H1 (cell line): ENCODE results near the gene WSCD2. TPM values are rescaled to one million over a fixed set of nuclear protein-coding genes. Genes with fewer than 3 reads are reported as not detected.

Experiments used
- CTCF ChIA-PET: fragments of 300-600 bp; sonication (Branson Sonifier 250); formaldehyde crosslinking; loops from one replicate; lab custom pipeline; 2021; ENCODE audit not compliant: partially characterized antibody; lab: Charles Lee
- POLR2A ChIA-PET: fragments of 300-600 bp; sonication (Branson Sonifier 250); formaldehyde crosslinking; loops from one replicate; lab custom pipeline; 2021; ENCODE audit warnings: inconsistent platforms; ENCODE audit not compliant: partially characterized antibody; lab: Charles Lee
- DNase-seq, 2 experiments: peaks; one replicate each; pipeline versions ENCODE4 v3.0.0 to v3.0.0-alpha.2; 2010 to 2022; ENCODE audit warnings: low spot score in 2 of 2, low read depth in 1 of 2, mixed read lengths in 1 of 2
- FAIRE-seq: peaks from 2 replicates; lab custom pipeline; 2011; peaks lifted over from hg19 to GRCh38; lab: Jason Lieb, UNC
- H2AFZ ChIP-seq: 2 replicates; pipeline ENCODE4 v1.8.1; 2012; ENCODE audit warnings: low read length, inconsistent platforms
- H2AK5ac ChIP-seq: 2 replicates; pipeline ENCODE4 v1.6.1; 2013; ENCODE audit warnings: low read depth, low read length
- H2BK120ac ChIP-seq: replicated peaks from 2 replicates; pipeline ENCODE3; 2013; ENCODE audit warnings: low read depth, low read length, inconsistent platforms
- H2BK12ac ChIP-seq: 2 replicates; pipeline ENCODE4 v1.6.1; 2013; ENCODE audit warnings: low read depth, low read length
- H2BK15ac ChIP-seq: 2 replicates; pipeline ENCODE4 v1.6.1; 2013; ENCODE audit warnings: low read length
- H2BK20ac ChIP-seq: 2 replicates; pipeline ENCODE4 v1.6.1; 2013; ENCODE audit warnings: low read length
- H2BK5ac ChIP-seq: 2 replicates; pipeline ENCODE4 v1.6.1; 2013; ENCODE audit warnings: low read depth, low read length
- H3K14ac ChIP-seq: 2 replicates; pipeline ENCODE4 v1.6.1; 2013; ENCODE audit warnings: inconsistent platforms; ENCODE audit not compliant: insufficient read length
- H3K18ac ChIP-seq: 2 replicates; pipeline ENCODE4 v1.6.1; 2013; ENCODE audit warnings: low read length; ENCODE audit errors: extremely low read depth
- H3K23ac ChIP-seq: 2 replicates; pipeline ENCODE4 v1.6.1; 2013; ENCODE audit warnings: inconsistent platforms; ENCODE audit not compliant: insufficient read length
- H3K23me2 ChIP-seq: 2 replicates; pipeline ENCODE4 v1.6.1; 2013; ENCODE audit warnings: low read depth, low read length
- H3K27ac ChIP-seq: 2 replicates; pipeline ENCODE4 v1.6.1; 2011; ENCODE audit warnings: low read depth, low read length, inconsistent platforms
- H3K27me3 ChIP-seq, 4 experiments: replicated peaks in 1 of 4; 1 replicate in 1 of 4; 2 replicates in 3 of 4; pipeline versions ENCODE4 v1.6.1 to v1.8.1; 2011 to 2013; ENCODE audit warnings: low read length in 3 of 4, mild to moderate bottlenecking in 3 of 4, inconsistent platforms in 2 of 4, mixed read lengths in 2 of 4, moderate library complexity in 1 of 4; ENCODE audit not compliant: control insufficient read depth in 3 of 4, insufficient read depth in 3 of 4; ENCODE audit errors: extremely low read depth in 1 of 4
- H3K36me3 ChIP-seq, 4 experiments: 2 replicates each; pipeline versions ENCODE4 v1.6.1 to v1.8.1; 2011 to 2013; ENCODE audit warnings: mild to moderate bottlenecking in 4 of 4, low read length in 3 of 4, moderate library complexity in 2 of 4, control low read depth in 1 of 4, inconsistent platforms in 1 of 4; ENCODE audit not compliant: insufficient read depth in 4 of 4, control insufficient read depth in 2 of 4
- H3K4ac ChIP-seq: replicated peaks from 2 replicates; pipeline ENCODE3; 2013; ENCODE audit warnings: low read length, low read depth, mixed read lengths, inconsistent platforms; ENCODE audit not compliant: insufficient read length
- H3K4me1 ChIP-seq, 4 experiments: replicated peaks in 1 of 4; 1 replicate in 1 of 4; 2 replicates in 3 of 4; pipeline versions ENCODE4 v1.6.1 to v1.8.1; 2011 to 2013; ENCODE audit warnings: low read length in 3 of 4, inconsistent platforms in 2 of 4, mixed read lengths in 1 of 4; ENCODE audit not compliant: insufficient read depth in 4 of 4, control insufficient read depth in 3 of 4
- H3K4me2 ChIP-seq, 2 experiments: 2 replicates each; pipeline versions ENCODE4 v1.6.1 to v1.8.1; 2011 to 2013; ENCODE audit warnings: low read depth in 2 of 2, low read length in 2 of 2, control low read depth in 1 of 2, inconsistent platforms in 1 of 2, mild to moderate bottlenecking in 1 of 2; ENCODE audit not compliant: insufficient read depth in 1 of 2
- H3K4me3 ChIP-seq, 4 experiments: fragments of 200-600, 300-600 bp in 1 of 4; sonication (generic), shearing (Covaris generic), sonication (Bioruptor Twin) in 1 of 4; 2 replicates each; pipeline versions ENCODE4 v1.5.1 to v1.8.1; 2011 to 2016; ENCODE audit warnings: low read length in 4 of 4, low read depth in 3 of 4, control low read depth in 2 of 4, inconsistent platforms in 2 of 4, mild to moderate bottlenecking in 2 of 4, mixed read lengths in 1 of 4, moderate library complexity in 1 of 4; ENCODE audit not compliant: insufficient read depth in 2 of 4; ENCODE audit errors: extremely low read depth in 1 of 4
- H3K56ac ChIP-seq: replicated peaks from 2 replicates; pipeline ENCODE3; 2013; ENCODE audit warnings: low read depth, mild to moderate bottlenecking, mixed read lengths, low read length, inconsistent platforms; ENCODE audit not compliant: insufficient read length
- H3K79me1 ChIP-seq: 2 replicates; pipeline ENCODE4 v1.6.1; 2013; ENCODE audit warnings: low read depth, low read length, control low read depth
- H3K79me2 ChIP-seq, 2 experiments: 2 replicates each; pipeline versions ENCODE4 v1.6.1 to v1.8.1; 2012 to 2013; ENCODE audit warnings: low read length in 2 of 2, mild to moderate bottlenecking in 2 of 2, inconsistent platforms in 1 of 2; ENCODE audit not compliant: insufficient read depth in 2 of 2, control insufficient read depth in 1 of 2
- H3K9ac ChIP-seq, 4 experiments: replicated peaks in 1 of 4; 1 replicate in 1 of 4; 2 replicates in 3 of 4; pipeline versions ENCODE4 v1.6.1 to v1.8.1; 2011 to 2013; ENCODE audit warnings: low read depth in 3 of 4, low read length in 3 of 4, control low read depth in 2 of 4, mild to moderate bottlenecking in 2 of 4, moderate library complexity in 2 of 4, inconsistent platforms in 1 of 4; ENCODE audit errors: extremely low read depth in 1 of 4
- H3K9me3 ChIP-seq, 2 experiments: 2 replicates each; pipeline versions ENCODE4 v1.6.1 to v1.8.1; 2012 to 2013; ENCODE audit warnings: mild to moderate bottlenecking in 2 of 2, moderate library complexity in 2 of 2, control low read depth in 1 of 2, inconsistent platforms in 1 of 2, low read depth in 1 of 2, low read length in 1 of 2, mixed read lengths in 1 of 2; ENCODE audit not compliant: insufficient read depth in 2 of 2
- H4K20me1 ChIP-seq, 2 experiments: replicated peaks in 1 of 2; 2 replicates each; pipeline versions ENCODE3 to v1.8.1; 2011 to 2013; ENCODE audit warnings: inconsistent platforms in 2 of 2, low read length in 2 of 2, mild to moderate bottlenecking in 1 of 2; ENCODE audit not compliant: insufficient read depth in 2 of 2, control insufficient read depth in 1 of 2
- H4K5ac ChIP-seq: 2 replicates; pipeline ENCODE4 v1.6.1; 2013; ENCODE audit warnings: low read length, low read depth, mixed read lengths, inconsistent platforms; ENCODE audit not compliant: insufficient read length
- H4K8ac ChIP-seq: 2 replicates; pipeline ENCODE4 v1.8.0; 2013; ENCODE audit warnings: mild to moderate bottlenecking, moderate library complexity, low read length, inconsistent platforms; ENCODE audit not compliant: insufficient read depth; ENCODE audit errors: extremely low read depth
- H4K91ac ChIP-seq: replicated peaks from 2 replicates; pipeline ENCODE3; 2013; ENCODE audit warnings: low read length, mixed read lengths, inconsistent platforms; ENCODE audit not compliant: insufficient read length
- EP300 ChIP-seq, 2 experiments: IDR thresholded peaks; 1 replicate in 1 of 2; 2 replicates in 1 of 2; pipeline ENCODE4 v1.6.1; 2011 to 2012; ENCODE audit warnings: low read depth in 2 of 2, low read length in 2 of 2, mild to moderate bottlenecking in 2 of 2, borderline replicate concordance in 1 of 2, inconsistent platforms in 1 of 2, moderate library complexity in 1 of 2
- EZH2 ChIP-seq: fragments of 200-600 bp; sonication (generic); IDR thresholded peaks from 2 replicates; pipeline ENCODE4 v1.7.1; 2012; ENCODE audit warnings: low read depth, mild to moderate bottlenecking, moderate library complexity, low read length, inconsistent platforms; ENCODE audit not compliant: severe bottlenecking
- GABPA ChIP-seq: IDR thresholded peaks from 2 replicates; pipeline ENCODE4 v1.6.1; 2011; ENCODE audit warnings: mild to moderate bottlenecking, low read length, moderate library complexity, borderline replicate concordance; ENCODE audit not compliant: insufficient read depth
- NRF1 ChIP-seq: IDR thresholded peaks from 2 replicates; pipeline ENCODE4 v1.6.1; 2011; ENCODE audit warnings: mild to moderate bottlenecking, low read depth, low read length, improper control_type of control experiment
- PHF8 ChIP-seq: fragments of 200-600 bp; sonication (generic); conservative IDR thresholded peaks from 2 replicates; pipeline ENCODE4 v1.7.1; 2012; ENCODE audit warnings: low read depth, mild to moderate bottlenecking, inconsistent platforms, low read length, moderate library complexity
- POLR2A ChIP-seq, 2 experiments: IDR thresholded peaks; 1 replicate in 1 of 2; 2 replicates in 1 of 2; pipeline ENCODE4 v1.6.1; 2011; ENCODE audit warnings: low read depth in 2 of 2, low read length in 2 of 2, mild to moderate bottlenecking in 2 of 2; ENCODE audit errors: control extremely low read depth in 1 of 2
- RAD21 ChIP-seq, 2 experiments: IDR thresholded peaks in 1 of 2; conservative IDR thresholded peaks in 1 of 2; 2 replicates each; pipeline ENCODE4 v1.6.1; 2011; ENCODE audit warnings: low read depth in 2 of 2, low read length in 2 of 2, improper control_type of control experiment in 1 of 2, inconsistent platforms in 1 of 2, mild to moderate bottlenecking in 1 of 2, moderate library complexity in 1 of 2
- RBBP5 ChIP-seq: IDR thresholded peaks from 2 replicates; pipeline ENCODE4 v1.7.1; 2012; ENCODE audit warnings: low read depth, mild to moderate bottlenecking, inconsistent platforms, low read length, moderate library complexity, borderline replicate concordance
- RNF2 ChIP-seq: fragments of 200-900, 300-1000 bp; sonication (generic); IDR thresholded peaks from 2 replicates; pipeline ENCODE4 v1.7.1; 2016; ENCODE audit warnings: borderline replicate concordance, low read depth, mild to moderate bottlenecking, antibody characterized with exemption, low read length; ENCODE audit not compliant: poor library complexity, severe bottlenecking; ENCODE audit errors: missing control alignments
- RXRA ChIP-seq: IDR thresholded peaks from 2 replicates; pipeline ENCODE4 v1.6.1; 2011; ENCODE audit warnings: low read depth, mild to moderate bottlenecking, low read length, moderate library complexity; ENCODE audit not compliant: insufficient read depth
- SIX5 ChIP-seq: IDR thresholded peaks from 2 replicates; pipeline ENCODE4 v1.6.1; 2011; ENCODE audit warnings: mild to moderate bottlenecking, low read depth, low read length
- SP2 ChIP-seq: IDR thresholded peaks from 2 replicates; pipeline ENCODE4 v1.6.1; 2012; ENCODE audit warnings: mild to moderate bottlenecking, low read length, inconsistent platforms
- SP4 ChIP-seq: IDR thresholded peaks from 2 replicates; pipeline ENCODE4 v1.6.1; 2012; ENCODE audit warnings: low read length, inconsistent platforms
- TEAD4 ChIP-seq: IDR thresholded peaks from 2 replicates; pipeline ENCODE4 v1.6.1; 2012; ENCODE audit warnings: low read depth, low read length, inconsistent platforms, mixed read lengths
- WGBS, 2 experiments: shearing (Covaris generic) in 1 of 2; methylation state at CpG; one replicate each; pipeline versions ENCODE4 v1.1.6 to v1.1.7; 2013 to 2015; ENCODE audit warnings: low lambda C conversion rate in 2 of 2, mixed read lengths in 2 of 2, inconsistent platforms in 1 of 2, low coverage in 1 of 2, missing lambda C conversion rate in 1 of 2; ENCODE audit not compliant: insufficient replicate concordance in 2 of 2, insufficient coverage in 1 of 2, insufficient read length in 1 of 2; ENCODE audit errors: extremely low coverage in 1 of 2, missing lambda C conversion rate in 1 of 2; 5-methylcytosine and 5-hydroxymethylcytosine counted together
- polyA plus RNA-seq, 7 experiments: library from polyadenylated mRNA; depleted of rRNA in 3 of 7; stranded (reverse) in 5 of 7; unstranded in 2 of 7; fragments of >200 nt in 5 of 7; fragments of 200-250 nt in 2 of 7; gene quantifications; 1 replicate in 5 of 7; 2 replicates in 1 of 7; 4 replicates in 1 of 7; pipeline versions ENCODE4 v1.2.1 to v1.2.3, GENCODE V29; 2011 to 2013; ENCODE audit warnings: missing spikeins in 2 of 7, mixed read lengths in 2 of 7
- total RNA-seq: library from RNA; stranded (reverse); fragmentation: NEBNext Ultra II Directional; extraction: Animal tissue kit (Norgen Biotek cat#: 25700); gene quantifications from 2 replicates; pipeline ENCODE4 v1.2.1, GENCODE V29; 2021

Gene WSCD2
- total and polyA plus RNA-seq, 2 of the 8 experiments (the other 6 are each of a cell fraction or from before 2014, with no cell fraction given): 1.3 to 2.2 TPM

- no peak overlapping the region for H2AFZ ChIP-seq
- no peak overlapping the region for H3K14ac ChIP-seq
- CTCF ChIA-PET: interaction anchor here (0.6 to 3.0 kb wide), 6 partner anchors 11 to 258 kb away, joined by 3 to 12 read pairs (median 4); no protein-coding TSS in a partner anchor
- H4K5ac ChIP-seq: no peak overlapping the region
- no peak for DNase-seq
- TF ChIP-seq EZH2 (no peak), PHF8 (no peak), RNF2 (no peak), TEAD4 (no peak), SP4 (no peak), RXRA (no peak), SP2 (no peak), RBBP5 (no peak), NRF1 (no peak), SIX5 (no peak), EP300 (IDR thresholded peaks at IDR 0.05; ENCODE audit: borderline replicate concordance in 1 of 2, low read depth in 2 of 2, low read length in 2 of 2) (no peak), RAD21 (IDR thresholded peaks at IDR 0.05 in 1 of 2, conservative IDR thresholded peaks at IDR 0.05 in 1 of 2; ENCODE audit: low read depth in 2 of 2, low read length in 2 of 2) (no peak), POLR2A (IDR thresholded peaks at IDR 0.05; ENCODE audit: control extremely low read depth in 1 of 2, low read depth in 2 of 2, low read length in 2 of 2) (no peak), GABPA (no peak)
- H2AK5ac ChIP-seq: no peak overlapping the region
- H3K23me2 ChIP-seq: no peaks in the 10 kb centered on the region
- POLR2A ChIA-PET: no interaction called here
- H3K27me3 ChIP-seq: no peaks in the 10 kb centered on the region
- no peak overlapping the region for H2BK15ac ChIP-seq
- no peaks in the 10 kb centered on the region for H3K79me1 ChIP-seq
- FAIRE-seq: no peak
- no peaks in the 10 kb centered on the region for H4K20me1 ChIP-seq
- no peaks in the 10 kb centered on the region for H3K79me2 ChIP-seq
- no peak overlapping the region for H2BK5ac ChIP-seq
- no peak overlapping the region for H3K18ac ChIP-seq
- H3K27ac ChIP-seq: no peak overlapping the region
- H2BK12ac ChIP-seq: no peak overlapping the region
- no peak overlapping the region for H2BK20ac ChIP-seq
- no peak overlapping the region; the same call in 1 of the 2 replicates for H4K8ac ChIP-seq
- H3K4me1 ChIP-seq: peaks cover 0 to 7% (median 2%) of the 10 kb centered on the region in 4 experiments; a peak in 3 of 7 replicates
- peak overlapping the region; percentile 9 for H4K91ac ChIP-seq
- H3K9me3 ChIP-seq: no peaks in the 10 kb centered on the region
- H3K4me3 ChIP-seq: no peak overlapping the region
- H2BK120ac ChIP-seq: no peak overlapping the region
- H3K36me3 ChIP-seq: no peaks in the 10 kb centered on the region
- H3K9ac ChIP-seq: no peak overlapping the region
- no peak overlapping the region for H3K56ac ChIP-seq
- H3K4me2 ChIP-seq: no peak overlapping the region
- no peak overlapping the region for H3K23ac ChIP-seq
- WGBS, 2 experiments: 95% methylated on average over 9 of the region's 13 CpGs; no CpG with 5 or more reads in 1 of the 2 experiments
- H3K4ac ChIP-seq: no peak overlapping the region
These were observed 118.9 kb downstream of the WSCD2 start for GRCh38 chr12:108248011-108248410.
